GM18873 (cell line): ENCODE measurements around the gene CLEC16A.
"Not testable (repeated sequence)": the region's sequence is repeated elsewhere in the genome, so short reads cannot be mapped to it uniquely, and the experiment has no call there.

ENCODE experiments used
- ATAC-seq: cut with Tn5 transposase; IDR thresholded peaks from one replicate; pipeline ENCODE4 v1.9.1; 2021; ENCODE audit warnings: mild to moderate bottlenecking, moderate library complexity, moderate number of reproducible peaks; ENCODE audit not compliant: unreplicated experiment, low FRiP score

Gene CLEC16A

DNA sequence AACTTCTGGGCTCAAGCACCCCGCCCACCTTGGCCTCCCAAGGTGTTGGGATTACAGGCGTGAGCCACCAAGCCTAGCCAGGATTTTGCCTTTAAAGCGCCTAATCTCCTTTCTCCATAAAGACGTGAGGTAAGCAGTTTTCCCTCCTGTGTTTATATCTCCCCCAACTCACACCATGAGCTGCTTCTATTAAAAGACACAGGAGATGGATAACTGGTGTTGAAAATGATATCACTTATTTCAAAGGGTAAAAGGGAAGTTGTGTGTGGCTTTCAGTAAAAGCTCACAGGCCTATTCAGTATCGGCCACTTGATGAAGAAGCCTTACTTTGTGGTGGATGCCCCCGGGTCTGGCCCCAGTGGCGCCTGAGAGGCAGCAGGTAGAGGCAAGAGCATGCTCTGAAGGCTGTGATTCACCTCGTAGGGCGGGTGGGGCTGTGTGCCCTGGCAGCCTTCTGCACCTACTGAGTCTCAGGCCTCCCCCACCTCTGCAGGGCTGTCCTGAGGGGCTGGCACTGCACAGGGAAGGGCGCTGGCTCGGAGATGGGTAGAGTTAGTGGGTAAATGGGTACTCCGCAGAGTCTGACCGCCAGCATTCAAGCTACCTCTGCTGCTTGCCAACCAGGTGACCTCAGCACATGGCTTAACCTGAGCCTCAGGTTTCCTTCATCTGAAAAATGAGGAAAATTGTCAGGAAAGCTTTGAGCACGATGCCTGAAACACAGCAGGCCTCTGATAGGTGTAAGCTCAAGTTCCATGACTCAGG, 146.8 kb downstream of the CLEC16A start:
- no peak for ATAC-seq

- ATAC-seq: no peak
These were observed 148.6 kb downstream of the CLEC16A start for GRCh38 chr16:11092788-11093571.

- ATAC-seq: no peak
These were observed 149.3 kb downstream of the CLEC16A start for GRCh38 chr16:11093572-11094074.

DNA sequence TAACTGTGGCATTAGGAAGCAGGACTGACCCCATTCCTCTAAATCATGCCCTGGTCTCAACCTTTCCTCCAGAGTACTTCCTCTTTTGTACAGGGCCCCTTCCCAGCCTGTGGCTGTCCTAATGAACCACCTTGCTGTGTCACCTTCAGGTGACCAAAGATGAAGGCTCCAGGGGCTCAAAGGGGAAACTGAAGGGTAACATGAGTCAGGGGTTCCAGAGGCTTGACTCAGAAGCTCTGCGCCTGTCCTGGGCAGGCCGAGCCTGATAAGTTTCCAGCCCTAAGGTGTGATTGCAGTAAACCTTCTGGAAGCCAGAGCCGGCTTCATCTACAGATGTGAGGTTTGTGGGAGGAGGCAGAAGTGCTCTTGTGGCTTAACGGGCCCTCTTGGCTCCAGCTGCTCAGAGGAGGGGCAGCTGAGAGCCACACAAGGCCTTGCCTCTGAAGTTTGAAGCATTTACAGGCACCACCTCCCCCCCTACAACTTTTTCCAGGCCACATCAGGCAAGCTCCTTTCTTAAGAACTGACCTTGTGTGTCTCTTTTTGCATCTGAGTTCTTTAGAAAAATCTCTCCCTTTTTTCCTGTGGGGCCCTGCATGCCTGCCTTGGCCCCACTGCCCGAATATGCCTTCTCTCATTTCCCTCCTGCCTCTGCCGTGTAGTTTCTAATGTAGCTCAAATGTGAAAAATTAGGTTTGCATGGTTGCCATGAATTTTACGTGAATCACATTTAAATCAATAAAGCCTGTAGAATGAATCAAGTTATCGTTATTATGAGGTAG, 149.9 kb downstream of the CLEC16A start:
- ATAC-seq: no peak

DNA sequence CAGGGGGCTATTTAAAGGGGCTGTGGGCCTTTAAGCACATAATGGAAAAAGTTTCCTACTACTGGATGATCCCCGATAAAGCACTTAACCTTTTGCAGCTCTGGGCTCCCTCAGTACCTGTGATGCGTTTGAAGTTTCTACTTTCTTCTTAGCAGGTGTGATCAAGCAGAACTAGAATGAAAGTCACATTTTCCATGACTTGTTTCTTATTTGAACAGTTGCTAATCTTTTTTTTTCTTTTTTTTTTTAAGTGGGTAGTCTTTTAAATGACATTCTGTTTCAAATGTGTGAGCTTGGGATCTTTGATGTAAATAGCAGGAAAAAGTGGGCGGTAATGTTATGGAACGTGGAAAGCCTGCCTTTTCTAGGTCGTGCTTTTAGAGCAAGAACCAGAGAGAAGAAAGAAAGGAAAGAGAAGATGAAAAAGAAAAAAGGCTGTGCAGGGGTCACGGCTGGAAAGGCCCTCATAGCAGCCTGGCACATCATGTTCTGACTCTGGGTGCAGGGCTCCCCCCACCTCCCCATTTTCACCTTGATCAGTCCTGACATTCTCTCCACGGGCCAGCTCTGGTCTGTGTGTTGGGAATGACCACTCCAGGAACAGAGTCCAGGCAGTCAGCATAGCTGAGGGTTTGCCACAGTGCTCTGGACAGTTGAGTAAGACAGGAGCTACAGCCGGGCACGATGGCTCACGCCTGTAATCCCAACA, 150.6 kb downstream of the CLEC16A start:
- no peak for ATAC-seq

GRCh38 chr16:11095935-11096334, 151.6 kb downstream of the CLEC16A start:
- ATAC-seq: no peak

DNA sequence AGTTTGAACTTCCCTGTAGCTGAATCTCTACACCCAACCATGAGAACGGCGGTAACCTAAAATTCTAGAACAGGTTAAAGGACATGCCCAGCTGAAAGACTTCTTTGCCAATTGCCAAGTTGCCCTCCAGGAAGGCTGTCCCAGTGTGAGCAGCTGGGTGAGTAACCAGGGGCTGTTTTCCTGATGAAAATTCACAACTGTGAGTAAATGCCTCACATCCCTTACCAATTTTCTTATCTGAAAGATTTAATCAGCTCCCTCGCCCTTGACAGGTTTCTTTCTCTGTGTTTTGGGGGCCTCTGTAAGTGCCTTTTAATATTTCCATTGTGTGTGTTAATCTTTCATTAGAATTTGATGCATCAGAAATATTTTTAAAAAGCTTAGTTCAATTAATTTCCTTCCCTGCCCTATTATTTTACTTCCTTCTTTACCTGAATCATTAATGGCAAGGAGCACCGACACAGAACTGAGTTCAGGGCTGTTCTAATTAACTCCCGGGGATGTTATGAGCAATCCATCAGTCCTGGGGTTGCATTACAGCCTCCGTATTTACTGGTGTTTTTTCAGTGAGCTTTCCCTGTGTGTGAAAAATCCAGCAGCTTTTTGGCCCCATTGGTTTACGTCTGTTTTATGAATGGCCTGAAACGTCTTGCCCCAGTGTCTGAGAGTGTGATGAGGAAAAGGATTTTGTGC, 152.9 kb downstream of the CLEC16A start:
- no peak for ATAC-seq

- ATAC-seq: no peak
These were observed 153.4 kb downstream of the CLEC16A start for GRCh38 chr16:11097787-11098167.

- ATAC-seq: no peak
These were observed 154.4 kb downstream of the CLEC16A start for GRCh38 chr16:11098601-11099390.

- no peak for ATAC-seq
These were observed 155.4 kb downstream of the CLEC16A start for GRCh38 chr16:11099672-11100205.

GRCh38 chr16:11100239-11100750, 155.9 kb downstream of the CLEC16A start:
- ATAC-seq: no peak

GRCh38 chr16:11101283-11101682, 156.9 kb downstream of the CLEC16A start:
- ATAC-seq: no peak

GRCh38 chr16:11101695-11102522, 157.5 kb downstream of the CLEC16A start:
- ATAC-seq: no peak

GRCh38 chr16:11102523-11102898, 158.1 kb downstream of the CLEC16A start:
- no peak for ATAC-seq

- not testable (repeated sequence) for ATAC-seq
These were observed 158.9 kb downstream of the CLEC16A start for GRCh38 chr16:11103301-11103700.

DNA sequence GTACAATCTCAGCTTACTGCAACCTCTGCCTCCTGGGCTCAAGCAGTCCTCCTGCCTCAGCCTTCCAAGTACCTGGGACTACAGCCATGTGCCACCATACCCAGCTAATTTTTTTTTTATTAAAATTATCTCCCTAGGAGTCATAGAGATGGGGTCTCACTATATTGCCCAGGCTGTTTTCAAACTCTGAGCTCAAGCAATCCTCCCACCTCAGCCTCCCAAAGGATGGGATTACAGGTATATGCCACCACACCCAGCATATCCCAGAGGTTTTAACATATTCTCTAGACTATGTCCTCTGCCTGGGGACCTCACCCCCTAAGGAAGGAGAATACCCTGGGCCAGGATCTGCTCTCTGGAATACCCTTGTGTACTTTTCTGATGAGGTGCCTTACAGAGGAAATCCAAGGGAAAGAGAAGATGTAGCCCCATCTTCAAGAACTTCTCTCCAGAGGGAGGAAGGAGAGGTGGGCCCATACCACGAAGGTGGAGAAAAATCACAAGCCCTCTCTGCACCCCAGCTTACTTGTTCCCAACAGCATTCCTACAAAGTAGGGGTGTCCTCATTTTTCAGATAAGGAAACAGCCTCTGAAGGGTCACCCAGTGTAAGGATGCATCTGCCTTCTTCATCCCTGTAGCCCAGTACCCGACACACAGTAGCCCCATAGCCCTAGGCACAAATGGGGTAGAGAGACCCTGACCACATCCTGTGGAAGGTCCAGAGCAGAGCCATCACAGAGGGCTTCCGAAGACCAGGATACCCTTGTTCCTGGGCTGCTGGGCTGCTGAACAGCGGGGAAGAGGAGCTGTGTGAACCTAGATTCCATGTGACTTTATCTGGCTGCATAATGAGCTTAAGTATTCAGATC, 160.0 kb downstream of the CLEC16A start:
- peak; percentile 17 for ATAC-seq
